Measurements from ENCODE around the gene LAMB2. TPM values are rescaled to one million over a fixed set of nuclear protein-coding genes. Genes with fewer than 3 reads are reported as not detected.

The LAMB2 gene
- polyA plus RNA-seq, 1 donor, result 325 TPM

DNA sequence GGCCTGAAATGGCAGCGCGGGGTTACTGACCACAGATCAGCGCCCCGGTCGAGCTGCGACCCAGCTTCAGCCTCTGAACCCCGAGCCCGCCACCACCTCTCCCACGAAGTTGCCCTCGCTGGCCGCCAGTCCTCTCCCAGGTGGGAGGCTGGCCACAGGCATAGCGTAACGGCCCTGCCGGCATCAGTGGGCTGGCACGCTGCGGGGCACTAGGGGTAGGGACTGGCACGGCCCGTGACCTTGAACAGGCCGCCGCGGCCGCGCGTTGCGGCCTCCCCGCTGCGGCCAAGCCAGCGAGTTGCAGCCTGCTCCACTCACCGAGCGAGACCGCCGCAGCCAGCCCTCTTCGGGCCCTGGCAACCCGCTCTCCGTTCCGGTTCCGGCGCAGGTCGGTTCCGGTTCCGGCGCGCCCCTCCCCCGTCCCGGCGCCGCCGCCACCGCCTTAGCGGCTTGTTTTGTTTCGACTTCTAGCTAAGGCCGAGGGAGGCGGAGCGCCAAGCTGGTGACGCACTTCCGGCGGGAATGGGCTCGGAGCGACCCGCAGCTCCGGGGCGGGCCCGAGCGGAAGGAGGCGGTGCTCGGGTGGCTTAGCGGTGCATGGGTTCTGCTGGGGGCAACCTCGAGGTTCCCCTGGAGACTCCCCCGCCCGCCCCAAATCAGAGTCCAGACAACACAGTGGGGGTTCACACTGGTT, 12.3 kb downstream of the LAMB2 start, which contains the start of gene USP19:
TSS of gene USP19 (minus strand) at position 386 of the 694 bp plus-strand sequence. CDS start 1,678 bp downstream, outside the sequence.
- peak; percentile 97 for DNase-seq

DNA sequence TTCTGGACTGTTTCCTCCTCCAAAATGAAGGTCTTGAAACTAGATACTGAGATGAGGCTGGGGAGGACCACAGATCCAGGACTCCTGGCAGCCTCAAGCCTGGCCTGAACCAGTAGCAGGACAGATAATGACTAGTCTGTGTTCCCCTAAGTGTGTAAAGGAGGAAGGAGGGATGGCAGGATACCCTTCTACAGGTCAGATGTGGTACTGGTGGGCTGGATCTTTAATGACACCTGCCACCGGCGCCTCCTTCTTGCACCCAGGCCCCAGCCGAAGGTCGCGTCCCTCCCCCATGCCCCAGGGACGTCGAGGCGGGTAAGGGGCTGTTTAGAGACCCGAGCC, 12.8 kb downstream of the LAMB2 start:
- DNase-seq, result no peak

DNA sequence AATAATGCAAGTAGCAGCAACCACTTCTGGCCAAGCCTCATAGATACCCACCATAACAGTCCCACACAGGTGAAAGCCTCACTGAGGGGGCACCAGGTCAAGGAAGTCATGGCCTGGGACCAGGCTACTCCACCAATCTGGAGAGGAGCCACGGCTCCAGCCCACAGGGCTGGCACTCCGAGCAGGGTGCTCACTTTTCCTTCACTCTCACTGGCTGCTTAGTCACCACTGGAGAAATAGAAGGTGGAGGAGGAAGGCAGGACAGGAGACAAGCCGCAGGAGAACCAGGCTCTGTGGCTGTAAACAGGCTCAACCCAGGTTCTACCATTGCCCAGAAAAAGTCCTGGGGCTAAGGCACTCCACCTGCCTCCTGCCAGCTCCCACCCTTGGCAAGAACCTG, 13.4 kb downstream of the LAMB2 start:
- no peak for DNase-seq

DNA sequence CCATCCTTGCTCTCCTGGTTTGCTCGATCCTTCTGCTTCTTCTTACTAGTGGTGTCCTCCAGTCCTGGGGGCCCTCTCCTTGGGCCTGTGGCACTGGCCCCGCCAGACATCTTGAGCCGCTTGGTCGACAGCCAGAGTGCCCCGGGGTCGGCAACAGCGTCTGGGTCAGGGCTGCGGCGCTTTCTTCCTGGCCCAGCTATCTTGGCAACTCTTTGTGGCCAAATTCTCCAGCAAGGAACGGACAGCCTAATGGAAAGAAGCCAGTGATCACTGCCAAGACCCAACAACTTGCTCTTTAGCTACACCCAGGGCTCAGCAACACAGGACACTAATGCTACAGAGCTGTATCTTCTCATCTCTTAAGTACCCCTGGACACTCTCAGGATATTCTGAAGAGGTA, 13.8 kb downstream of the LAMB2 start:
- DNase-seq, result no peak

DNA sequence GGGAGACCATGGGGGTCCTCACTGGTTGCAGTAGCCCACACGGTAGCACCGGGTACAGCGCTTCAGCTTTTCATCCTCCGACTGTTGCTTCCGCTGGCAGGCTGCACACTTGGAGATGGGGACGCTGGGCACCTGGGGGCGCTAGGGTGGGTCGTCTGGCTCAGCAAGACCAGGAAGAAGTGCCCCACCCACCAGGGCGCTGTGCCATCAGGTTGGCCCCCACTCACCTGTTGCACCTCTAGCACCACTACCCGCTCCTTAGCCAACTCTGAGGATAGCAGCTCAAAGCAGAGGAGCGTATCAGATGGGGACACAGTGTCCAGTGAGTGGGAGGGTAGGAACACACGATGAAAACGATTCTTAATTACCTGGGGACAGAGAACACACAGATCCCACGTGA, 20.6 kb downstream of the LAMB2 start:
- no peak for DNase-seq

DNA sequence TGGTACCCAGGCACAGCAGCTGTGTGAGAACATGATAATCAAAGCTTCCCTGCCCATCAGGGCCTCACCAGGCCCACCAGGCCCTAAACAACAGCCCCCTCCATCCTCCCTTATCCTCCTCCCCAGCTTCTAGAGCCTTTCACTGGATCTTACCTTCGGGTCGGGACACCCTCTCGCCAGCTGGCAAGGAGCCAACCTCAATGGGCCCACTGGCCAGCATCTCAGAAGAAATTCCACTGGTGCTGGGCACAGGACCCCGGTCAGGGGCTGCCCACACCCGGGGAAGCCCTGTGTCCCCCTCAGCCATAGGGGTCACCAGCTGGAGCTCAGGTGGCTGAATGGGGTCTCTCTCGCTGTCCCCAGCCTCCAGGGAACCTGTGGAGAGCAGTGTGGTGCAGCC, 21.5 kb downstream of the LAMB2 start:
- no peak for DNase-seq

DNA sequence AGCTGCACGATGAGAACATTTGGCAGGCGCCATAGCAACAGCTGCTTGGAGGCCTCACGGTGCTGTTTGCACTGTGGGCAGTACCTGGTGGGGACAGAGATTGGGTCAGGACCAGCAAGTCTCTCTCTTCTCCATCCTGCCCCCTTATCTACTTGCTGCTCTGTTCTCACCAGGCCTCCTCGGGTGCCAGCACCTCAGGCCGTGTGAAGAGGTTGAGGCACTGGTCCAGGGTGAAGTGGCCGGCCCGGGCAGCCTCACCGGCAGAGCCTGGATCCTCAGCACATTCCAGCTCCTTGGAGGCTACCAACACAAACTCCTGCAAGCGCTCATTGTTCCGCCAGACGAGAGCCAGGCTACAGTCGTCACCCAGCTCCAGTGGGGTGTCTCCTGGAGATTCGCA, 22.1 kb downstream of the LAMB2 start:
- no peak for DNase-seq

DNA sequence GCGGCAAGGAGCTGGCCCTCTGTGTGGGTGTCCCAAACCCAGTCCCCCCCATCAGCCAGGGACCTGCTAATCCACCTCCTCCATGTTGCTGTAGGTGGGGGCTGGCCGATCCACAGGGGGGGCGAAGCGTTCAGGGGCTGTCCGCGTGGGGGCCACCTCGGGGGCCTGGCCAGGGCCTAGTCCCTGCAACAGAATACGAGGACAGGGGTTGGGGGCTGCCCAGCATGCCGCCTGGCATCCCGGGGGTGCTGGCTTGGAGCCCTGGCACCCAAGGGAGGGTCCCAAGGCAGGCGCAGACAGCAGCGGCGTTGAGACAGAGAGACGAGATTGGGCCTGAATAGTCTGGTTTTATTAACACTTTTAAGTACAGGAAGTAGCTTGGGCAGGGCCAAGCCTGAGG, 24.5 kb downstream of the LAMB2 start:
- no peak for DNase-seq

- peak; percentile 94 for DNase-seq
Measured at GRCh38 chr3:49104427-49105291, 28.2 kb downstream of the LAMB2 start, which contains the start of gene QARS1. QARS1 (minus strand) TSS chr3:49104757; CDS start chr3:49104733, 24 bp downstream.

DNA sequence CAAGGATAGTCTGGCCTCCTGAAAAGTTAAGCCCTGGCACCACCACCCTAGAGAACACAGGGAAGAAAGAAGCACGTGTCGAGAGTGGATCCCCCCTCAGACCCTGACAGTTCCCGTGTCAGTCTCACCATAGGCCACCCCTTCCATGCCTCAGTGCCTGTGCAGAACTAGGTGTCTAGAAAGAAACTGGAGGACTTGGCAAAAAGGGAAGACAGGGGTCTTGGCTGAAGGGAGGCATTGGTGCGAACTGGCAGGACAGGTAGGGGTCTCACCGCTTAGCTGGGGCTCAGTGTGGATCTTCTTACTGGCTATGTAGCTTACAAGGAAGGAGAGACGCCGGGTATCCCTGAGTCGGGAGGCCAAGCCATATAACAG, 28.8 kb downstream of the LAMB2 start:
- DNase-seq, result no peak

DNA sequence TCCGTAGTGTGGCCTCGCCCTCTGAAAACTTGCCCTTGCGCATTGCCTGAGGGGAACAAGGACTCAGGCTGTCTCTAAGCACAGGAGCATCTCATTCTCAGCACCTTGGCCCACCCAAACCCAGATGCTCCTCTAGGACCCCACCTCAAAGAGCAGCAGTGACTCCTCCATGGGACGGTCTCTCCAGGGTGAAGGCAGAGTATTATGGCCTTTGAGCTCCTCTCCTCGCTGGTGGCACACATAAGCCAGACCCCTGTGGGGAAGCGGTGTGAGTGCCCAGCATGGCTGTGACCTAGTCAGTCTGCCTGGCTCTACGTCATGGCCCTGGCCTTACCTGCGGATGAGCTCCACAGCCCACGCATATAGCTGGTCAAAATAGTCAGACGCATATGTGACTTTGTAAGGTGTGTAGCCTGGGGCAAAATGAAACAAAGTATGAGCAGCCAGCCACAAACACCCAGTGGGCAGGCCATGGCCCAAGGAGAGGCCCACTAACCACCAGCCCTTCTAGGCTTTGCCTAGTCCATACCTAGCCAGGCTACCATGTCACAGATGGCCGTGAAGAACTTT, 32.7 kb downstream of the LAMB2 start:
- no peak for DNase-seq

DNA sequence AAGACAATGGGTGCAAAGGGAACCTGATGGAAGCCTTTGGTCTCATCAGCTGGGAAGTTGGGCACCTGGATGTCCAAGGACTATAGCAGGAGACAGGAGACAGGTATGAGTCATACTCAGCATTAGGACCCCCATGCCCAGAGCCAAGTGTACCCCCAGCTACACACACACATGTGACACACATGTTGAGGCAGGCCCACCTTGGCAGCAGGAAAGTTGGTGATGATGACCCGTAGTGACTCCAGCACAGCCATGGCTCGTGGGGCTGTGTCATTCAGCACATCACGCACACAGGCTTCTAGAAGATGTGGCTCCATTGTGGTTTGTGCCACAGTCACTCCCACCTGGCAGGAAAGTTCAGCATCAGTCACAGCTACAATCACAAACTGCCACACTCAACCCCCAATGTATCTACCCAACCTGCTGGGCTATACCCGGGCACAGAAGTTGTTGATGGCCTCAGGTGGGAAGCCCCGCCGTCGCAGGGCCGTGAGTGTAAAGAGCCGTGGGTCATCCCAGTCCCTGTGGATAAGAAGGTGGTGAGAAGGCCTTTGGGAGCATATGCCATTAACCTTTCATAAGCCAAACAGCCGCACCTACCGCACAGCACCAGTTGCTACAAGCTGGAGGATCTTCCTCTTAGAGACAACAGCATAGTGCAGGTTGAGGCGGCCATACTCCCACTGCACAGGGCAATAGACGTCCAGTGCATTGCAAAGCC, 33.8 kb downstream of the LAMB2 start:
- no peak for DNase-seq

GRCh38 chr3:49098429-49098828, 34.4 kb downstream of the LAMB2 start:
- DNase-seq, result no peak

DNA sequence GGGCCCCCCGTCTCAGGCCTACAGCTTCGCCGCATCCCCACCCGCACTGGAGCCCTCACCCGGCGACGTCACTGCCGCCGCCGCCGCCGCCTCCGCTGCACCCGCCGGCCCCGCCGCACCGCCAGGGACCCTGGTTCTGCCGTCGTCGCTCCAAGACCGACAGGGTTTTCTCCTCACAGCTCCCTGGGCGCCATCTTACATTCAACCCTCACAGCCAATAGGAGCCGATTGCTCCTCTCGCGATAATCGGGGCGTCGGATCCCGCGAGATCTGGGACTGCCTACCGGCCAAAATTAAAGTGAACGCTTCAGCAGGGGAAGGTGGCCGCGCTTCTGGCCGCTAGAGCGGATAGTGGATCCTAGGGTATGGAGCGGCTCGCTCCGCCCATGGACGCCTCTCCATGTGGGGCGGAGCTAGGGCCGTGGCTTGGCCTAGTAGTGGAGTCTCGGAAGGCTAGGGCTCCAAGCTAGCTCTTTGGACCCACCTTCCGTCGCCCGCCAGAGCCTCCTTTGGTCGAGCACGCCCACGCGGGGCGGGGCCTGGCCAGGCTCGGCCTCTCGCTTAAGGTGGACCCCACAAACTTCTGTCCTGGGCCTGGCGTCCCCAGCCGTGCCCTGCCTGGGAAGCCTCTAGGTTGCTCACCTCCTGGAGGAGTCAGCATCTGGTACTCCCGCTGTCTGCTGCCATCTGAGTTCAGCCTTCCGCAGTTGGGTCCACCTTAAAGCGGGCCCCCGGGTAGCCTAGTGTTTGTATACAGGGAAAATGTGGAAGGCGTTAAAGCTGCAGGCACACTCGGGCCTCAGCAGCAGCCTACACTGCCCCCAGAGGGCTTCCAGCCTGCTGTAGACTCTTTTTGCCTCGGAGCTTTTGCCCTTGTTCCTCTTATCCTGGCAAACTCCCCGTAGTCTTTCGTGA, 38.7 kb downstream of the LAMB2 start, which contains the start of gene QRICH1:
TSS of gene QRICH1 (minus strand) at position 219 of the 915 bp plus-strand sequence. CDS start 17,054 bp downstream, outside the sequence.
- peak; percentile 97 for DNase-seq

- peak; percentile 91 for DNase-seq
Measured at GRCh38 chr3:49092938-49093852, 39.7 kb downstream of the LAMB2 start.

DNA sequence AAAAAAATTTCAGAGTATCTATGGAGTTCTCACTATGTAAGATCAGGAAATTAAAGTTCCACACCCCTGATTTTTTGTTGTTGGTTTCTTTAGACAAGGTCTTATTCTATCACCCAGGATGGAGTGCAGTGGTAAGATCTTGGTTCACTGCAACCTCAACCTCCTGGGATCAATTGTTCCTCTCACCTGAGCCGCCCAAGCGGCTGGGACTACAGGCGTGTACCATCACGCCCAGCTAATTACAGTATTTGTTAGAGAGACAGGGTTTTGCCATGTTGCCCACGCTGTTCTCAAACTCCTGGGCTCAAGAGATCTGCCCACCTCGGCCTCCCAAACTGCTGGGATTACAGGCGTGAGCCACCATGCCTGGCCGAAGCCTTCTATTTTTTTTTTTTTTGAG, 51.4 kb downstream of the LAMB2 start:
- DNase-seq, result no peak

DNA sequence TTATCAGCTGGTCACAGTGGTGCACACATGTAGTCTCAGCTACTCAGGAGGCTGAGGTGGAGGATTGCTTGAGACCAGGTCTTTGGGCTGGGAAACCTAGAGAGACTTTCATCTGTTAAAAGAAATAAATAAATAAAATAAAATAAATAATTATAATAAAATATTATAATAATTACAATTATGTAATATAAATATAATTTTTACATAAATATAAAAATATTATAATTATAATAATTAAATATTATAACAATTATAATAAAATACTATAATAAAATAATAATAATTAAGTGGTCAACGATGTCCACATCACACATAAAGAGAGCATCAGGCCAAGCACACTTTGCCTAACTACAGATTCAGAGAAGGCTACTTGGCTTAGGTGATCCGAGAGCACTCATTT, 53.6 kb downstream of the LAMB2 start:
- DNase-seq, result no peak

DNA sequence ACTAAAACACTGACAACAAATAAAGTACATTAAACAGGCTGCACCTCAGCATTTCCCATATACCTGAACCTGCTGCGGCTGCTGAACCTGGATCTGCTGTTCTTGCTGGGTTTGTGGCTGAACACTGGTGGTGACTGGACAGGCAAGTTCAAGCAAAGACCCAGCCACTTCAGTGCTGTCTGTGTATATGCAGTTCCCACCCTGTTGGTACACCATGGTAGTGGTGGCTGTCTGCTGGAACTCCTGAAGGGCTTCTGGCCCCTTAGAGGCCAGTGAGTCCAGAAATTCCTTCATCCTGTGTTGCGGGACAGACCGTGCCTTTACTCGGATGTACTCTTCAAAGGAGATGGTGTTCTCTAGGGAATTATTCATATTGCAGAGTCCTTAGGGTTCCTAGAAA, 56.2 kb downstream of the LAMB2 start:
- DNase-seq, result no peak

DNA sequence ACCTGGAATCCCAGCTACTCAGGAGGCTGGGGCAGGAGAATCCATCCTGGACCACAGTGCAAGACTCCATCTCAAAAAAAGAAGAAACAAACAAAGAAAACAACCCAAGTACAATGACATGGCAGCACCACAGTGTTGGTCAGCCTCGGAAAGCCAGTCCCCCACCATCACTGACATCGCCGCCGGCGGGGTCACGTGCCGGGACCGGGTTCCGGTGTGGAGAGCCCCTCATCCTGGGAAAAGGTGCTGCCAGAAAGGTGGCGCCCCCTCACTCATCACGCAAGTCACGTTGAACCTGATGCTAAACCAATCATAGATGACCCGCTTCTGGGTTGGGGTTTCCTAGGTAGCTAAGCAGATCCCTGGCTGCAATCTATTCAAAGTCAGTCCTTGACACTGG, 56.7 kb downstream of the LAMB2 start:
- no peak for DNase-seq
